ENCODE measurements around the gene GATA1. TPM values are rescaled to one million over a fixed set of nuclear protein-coding genes. Genes with fewer than 3 reads are reported as not detected.

The GATA1 gene
- total RNA-seq, 4 donors from 2014 or later = not detected

DNA sequence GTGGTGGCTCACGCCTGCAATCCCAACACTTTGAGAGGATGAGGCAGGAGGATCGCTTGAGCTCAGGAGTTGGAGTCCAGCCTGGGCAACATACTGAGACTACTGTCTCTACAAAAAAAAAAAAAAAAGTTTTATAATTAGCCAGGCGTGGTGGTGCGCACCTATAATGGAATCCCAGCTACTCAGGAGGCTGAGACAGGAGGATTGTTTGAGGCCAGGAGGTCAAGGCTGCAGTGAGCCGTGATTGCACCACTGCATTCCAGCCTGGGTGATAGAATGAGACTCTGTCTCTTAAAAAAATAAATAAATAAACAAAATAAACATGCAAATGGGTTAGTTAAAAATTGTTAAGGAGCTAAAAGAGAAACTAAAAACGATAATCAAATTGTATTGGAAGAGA, 17.2 kb upstream of the GATA1 start:
- H3K4me3 ChIP-seq = no peak overlapping the region
- H3K4me1 ChIP-seq = no peaks in the 10 kb centered on the region
- no peak for TF ChIP-seq EP300 (IDR thresholded peaks at IDR 0.05; ENCODE audit: low read depth)
- no peak for TF ChIP-seq POLR2A (IDR thresholded peaks at IDR 0.05)
- no peak for TF ChIP-seq POLR2AphosphoS5 (IDR thresholded peaks at IDR 0.05)
- TF ChIP-seq, protein P1, sequence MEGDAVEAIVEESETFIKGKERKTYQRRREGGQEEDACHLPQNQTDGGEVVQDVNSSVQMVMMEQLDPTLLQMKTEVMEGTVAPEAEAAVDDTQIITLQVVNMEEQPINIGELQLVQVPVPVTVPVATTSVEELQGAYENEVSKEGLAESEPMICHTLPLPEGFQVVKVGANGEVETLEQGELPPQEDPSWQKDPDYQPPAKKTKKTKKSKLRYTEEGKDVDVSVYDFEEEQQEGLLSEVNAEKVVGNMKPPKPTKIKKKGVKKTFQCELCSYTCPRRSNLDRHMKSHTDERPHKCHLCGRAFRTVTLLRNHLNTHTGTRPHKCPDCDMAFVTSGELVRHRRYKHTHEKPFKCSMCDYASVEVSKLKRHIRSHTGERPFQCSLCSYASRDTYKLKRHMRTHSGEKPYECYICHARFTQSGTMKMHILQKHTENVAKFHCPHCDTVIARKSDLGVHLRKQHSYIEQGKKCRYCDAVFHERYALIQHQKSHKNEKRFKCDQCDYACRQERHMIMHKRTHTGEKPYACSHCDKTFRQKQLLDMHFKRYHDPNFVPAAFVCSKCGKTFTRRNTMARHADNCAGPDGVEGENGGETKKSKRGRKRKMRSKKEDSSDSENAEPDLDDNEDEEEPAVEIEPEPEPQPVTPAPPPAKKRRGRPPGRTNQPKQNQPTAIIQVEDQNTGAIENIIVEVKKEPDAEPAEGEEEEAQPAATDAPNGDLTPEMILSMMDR (IDR thresholded peaks at IDR 0.05) = no peak
- no peaks in the 10 kb centered on the region for H3K9me3 ChIP-seq
- no peaks in the 10 kb centered on the region for H3K27me3 ChIP-seq
- H3K36me3 ChIP-seq = no peaks in the 10 kb centered on the region
- H3K27ac ChIP-seq = no peak overlapping the region
- intact Hi-C loops (cut with DNase I; ENCODE audit: low total_unique reads) = no loop called here
- in situ Hi-C loops (cut with MboI; ENCODE audit: low pct_ligation_motif_present in 1 of 4, low pct_unique_long_range_greater_than_20kb in 1 of 4, low sequenced_read_pairs in 3 of 4) = no loop called here
- 79% methylated on average over 6 of the region's 6 CpGs; no CpG with 5 or more reads in 1 of the 2 donors for WGBS, 2 donors (ENCODE audit: low coverage in 1 of 2)
- no peak for DNase-seq

DNA sequence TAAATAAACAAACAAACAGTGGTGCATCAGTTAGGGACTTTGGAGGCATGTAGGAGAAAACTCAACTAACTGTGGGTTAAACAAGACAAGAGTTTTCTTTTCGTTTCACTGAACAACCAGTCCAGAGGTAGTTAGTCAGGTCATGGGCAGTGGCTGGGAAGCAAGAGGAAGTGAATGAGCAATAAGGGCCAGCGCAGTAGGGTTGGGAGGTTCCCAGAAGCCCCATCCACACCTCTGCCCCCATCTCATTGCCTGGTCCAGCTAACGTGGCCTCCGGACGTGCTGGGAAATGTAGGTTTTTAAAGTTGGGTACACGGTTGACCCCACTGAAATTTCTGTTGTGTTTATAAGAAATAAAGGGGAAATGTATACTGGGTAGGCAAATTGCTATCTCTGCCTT, 16.1 kb upstream of the GATA1 start:
- no peak overlapping the region for H3K27ac ChIP-seq
- WGBS, 2 donors (ENCODE audit: low coverage in 1 of 2) = 81% methylated on average over 6 of the region's 6 CpGs; no CpG with 5 or more reads in 1 of the 2 donors
- H3K9me3 ChIP-seq = no peaks in the 10 kb centered on the region
- TF ChIP-seq POLR2A (IDR thresholded peaks at IDR 0.05) = no peak
- TF ChIP-seq, protein P1 (IDR thresholded peaks at IDR 0.05) = no peak
- no peak for TF ChIP-seq EP300 (IDR thresholded peaks at IDR 0.05; ENCODE audit: low read depth)
- TF ChIP-seq POLR2AphosphoS5 (IDR thresholded peaks at IDR 0.05) = no peak
- intact Hi-C loops (cut with DNase I; ENCODE audit: low total_unique reads) (no loop called here), in situ Hi-C loops (cut with MboI; ENCODE audit: low pct_ligation_motif_present in 1 of 4, low pct_unique_long_range_greater_than_20kb in 1 of 4, low sequenced_read_pairs in 3 of 4) (no loop called here)
- H3K36me3 ChIP-seq = no peaks in the 10 kb centered on the region
- no peak for DNase-seq
- H3K4me3 ChIP-seq = no peak overlapping the region
- no peaks in the 10 kb centered on the region for H3K4me1 ChIP-seq
- H3K27me3 ChIP-seq = no peaks in the 10 kb centered on the region

DNA sequence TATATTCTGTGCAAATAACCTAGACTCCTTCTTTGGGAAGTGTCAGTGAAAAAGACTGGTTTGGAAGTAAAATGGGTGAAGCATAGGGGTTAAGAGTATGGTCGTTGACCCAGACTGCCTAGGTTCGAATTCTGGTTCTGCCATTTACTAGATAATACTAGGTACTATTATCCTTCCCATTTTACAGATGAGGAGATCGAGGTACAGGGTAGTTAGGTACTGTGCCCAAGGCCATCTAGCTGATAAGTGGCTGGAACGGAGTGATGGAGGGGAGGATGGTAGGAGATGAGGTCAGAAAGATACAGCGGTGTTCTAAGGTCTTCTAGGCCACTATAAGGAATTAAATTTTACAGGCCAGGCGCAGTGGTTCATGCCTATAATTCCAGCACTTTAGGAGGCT, 13.8 kb upstream of the GATA1 start:
- Histone ChIP-seq H3K9me3 (no peaks in the 10 kb centered on the region), H3K36me3 (no peaks in the 10 kb centered on the region), H3K27ac (no peak overlapping the region), H3K4me3 (no peak overlapping the region), H3K27me3 (no peaks in the 10 kb centered on the region), H3K4me1 (no peaks in the 10 kb centered on the region)
- 60 to 77% methylated on average over 1 to 6 of the region's 6 CpGs for WGBS, 2 donors (ENCODE audit: low coverage in 1 of 2)
- in situ Hi-C loops (cut with MboI; ENCODE audit: low pct_ligation_motif_present in 1 of 4, low pct_unique_long_range_greater_than_20kb in 1 of 4, low sequenced_read_pairs in 3 of 4) (no loop called here), intact Hi-C loops (cut with DNase I; ENCODE audit: low total_unique reads) (no loop called here)
- no peak for TF ChIP-seq POLR2AphosphoS5 (IDR thresholded peaks at IDR 0.05)
- TF ChIP-seq POLR2A (IDR thresholded peaks at IDR 0.05) = no peak
- no peak for TF ChIP-seq EP300 (IDR thresholded peaks at IDR 0.05; ENCODE audit: low read depth)
- TF ChIP-seq, protein P1 (IDR thresholded peaks at IDR 0.05) = no peak
- DNase-seq = no peak

DNA sequence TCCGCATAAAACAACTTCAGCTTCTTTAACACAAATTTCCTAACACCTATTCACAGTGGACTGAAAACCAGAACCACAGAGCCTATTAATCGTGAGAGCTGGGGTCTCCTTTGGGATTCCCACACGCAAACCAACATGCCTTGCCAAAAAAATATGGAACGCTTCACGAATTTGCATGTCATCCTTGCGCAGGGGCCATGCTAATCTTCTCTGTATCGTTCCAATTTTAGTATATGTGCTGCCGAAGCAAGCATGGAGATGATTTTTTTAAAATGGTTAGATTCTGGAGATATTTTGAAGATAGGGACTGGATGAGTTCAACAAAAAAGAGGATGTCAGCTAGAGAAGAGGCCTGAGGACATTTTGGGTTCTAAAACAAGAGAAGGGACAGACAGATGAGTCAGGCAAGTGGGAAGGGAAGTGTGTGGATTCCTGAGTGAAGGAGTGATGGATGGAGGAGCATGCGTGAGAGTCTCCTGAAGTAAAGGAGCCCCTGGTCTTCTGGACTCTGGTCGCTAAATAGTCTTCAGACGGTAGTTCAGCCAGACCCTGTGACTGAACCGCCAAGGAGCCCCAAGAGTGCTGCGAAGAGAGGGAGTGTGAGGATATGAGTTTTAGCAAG, 9.5 kb upstream of the GATA1 start:
- Histone ChIP-seq H3K9me3 (no peaks in the 10 kb centered on the region), H3K4me1 (no peaks in the 10 kb centered on the region), H3K36me3 (no peaks in the 10 kb centered on the region), H3K27me3 (no peaks in the 10 kb centered on the region), H3K27ac (no peak overlapping the region), H3K4me3 (no peak overlapping the region)
- no peak for DNase-seq
- 80 to 100% methylated on average over 1 to 13 of the region's 13 CpGs for WGBS, 2 donors (ENCODE audit: low coverage in 1 of 2)
- in situ Hi-C loops (cut with MboI; ENCODE audit: low pct_ligation_motif_present in 1 of 4, low pct_unique_long_range_greater_than_20kb in 1 of 4, low sequenced_read_pairs in 3 of 4) (no loop called here), intact Hi-C loops (cut with DNase I; ENCODE audit: low total_unique reads) (no loop called here)
- no peak for TF ChIP-seq POLR2AphosphoS5 (IDR thresholded peaks at IDR 0.05)
- TF ChIP-seq EP300 (IDR thresholded peaks at IDR 0.05; ENCODE audit: low read depth) = no peak
- no peak for TF ChIP-seq POLR2A (IDR thresholded peaks at IDR 0.05)
- TF ChIP-seq, protein P1 (IDR thresholded peaks at IDR 0.05) = no peak

Data from transverse colon (tissue), 4 donors.